GM12872 (cell line): ENCODE results near the gene ZMYND8.

Experiments used
- TF ChIP-seq, protein P1 (sequence below): IDR thresholded peaks from 3 replicates; pipeline ENCODE4 v1.5.1; 2011; ENCODE audit warnings: low read depth, mild to moderate bottlenecking, low read length, moderate library complexity; ENCODE audit not compliant: insufficient read depth

The ZMYND8 gene

GRCh38 chr20:47356526-47357295, at the start of gene ZMYND8:
Gene ZMYND8 (minus strand): TSS chr20:47356699. CDS start chr20:47356670, 29 bp downstream.
- TF ChIP-seq, protein P1, sequence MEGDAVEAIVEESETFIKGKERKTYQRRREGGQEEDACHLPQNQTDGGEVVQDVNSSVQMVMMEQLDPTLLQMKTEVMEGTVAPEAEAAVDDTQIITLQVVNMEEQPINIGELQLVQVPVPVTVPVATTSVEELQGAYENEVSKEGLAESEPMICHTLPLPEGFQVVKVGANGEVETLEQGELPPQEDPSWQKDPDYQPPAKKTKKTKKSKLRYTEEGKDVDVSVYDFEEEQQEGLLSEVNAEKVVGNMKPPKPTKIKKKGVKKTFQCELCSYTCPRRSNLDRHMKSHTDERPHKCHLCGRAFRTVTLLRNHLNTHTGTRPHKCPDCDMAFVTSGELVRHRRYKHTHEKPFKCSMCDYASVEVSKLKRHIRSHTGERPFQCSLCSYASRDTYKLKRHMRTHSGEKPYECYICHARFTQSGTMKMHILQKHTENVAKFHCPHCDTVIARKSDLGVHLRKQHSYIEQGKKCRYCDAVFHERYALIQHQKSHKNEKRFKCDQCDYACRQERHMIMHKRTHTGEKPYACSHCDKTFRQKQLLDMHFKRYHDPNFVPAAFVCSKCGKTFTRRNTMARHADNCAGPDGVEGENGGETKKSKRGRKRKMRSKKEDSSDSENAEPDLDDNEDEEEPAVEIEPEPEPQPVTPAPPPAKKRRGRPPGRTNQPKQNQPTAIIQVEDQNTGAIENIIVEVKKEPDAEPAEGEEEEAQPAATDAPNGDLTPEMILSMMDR, result no peak

DNA sequence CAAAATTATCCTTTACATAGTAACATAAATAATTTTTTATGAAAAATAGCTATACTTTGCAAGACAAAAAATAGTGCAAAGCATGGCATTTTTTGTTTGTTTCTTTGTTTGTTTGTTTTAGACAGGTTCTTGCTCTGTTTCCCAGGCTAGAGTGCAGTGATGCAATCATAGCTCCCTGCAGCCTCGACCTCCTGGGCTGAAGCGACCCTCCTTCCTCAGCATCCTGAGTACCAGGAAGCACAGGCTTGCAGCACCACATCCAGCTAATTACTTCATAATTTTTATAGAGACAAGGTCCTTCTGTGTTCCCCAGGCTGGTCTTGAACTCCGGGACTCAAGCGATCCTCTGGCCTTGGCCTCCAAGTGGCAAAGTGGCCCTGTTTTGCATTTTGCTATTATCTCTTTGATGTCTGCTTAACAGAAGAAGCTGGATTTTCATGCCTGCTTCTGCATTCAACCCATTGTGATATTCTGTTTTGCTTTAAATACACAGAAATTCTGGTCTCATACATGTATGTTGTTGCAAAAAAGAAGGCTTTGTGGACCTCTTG, 49.4 kb upstream of the ZMYND8 start:
- TF ChIP-seq, protein P1, result no peak

DNA sequence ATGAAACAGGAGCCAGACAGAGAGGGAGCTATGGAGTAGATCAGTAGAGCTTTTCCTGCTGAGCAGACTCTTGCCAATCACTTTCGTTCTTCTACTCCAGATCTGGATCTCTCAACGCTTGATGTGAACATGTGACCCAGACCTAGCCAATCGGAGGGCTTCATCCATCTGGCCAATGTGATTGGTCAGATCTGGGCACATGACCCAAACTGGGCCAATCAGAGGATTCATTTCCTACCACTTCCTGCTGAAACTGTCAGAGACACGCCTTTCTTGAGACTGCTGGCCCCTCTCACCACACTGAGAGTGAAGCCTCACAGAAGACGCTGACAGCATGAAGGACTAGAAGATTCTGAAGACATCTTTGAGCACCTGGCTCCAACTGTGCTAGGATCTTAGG, 44.2 kb upstream of the ZMYND8 start:
- TF ChIP-seq, protein P1, result no peak

DNA sequence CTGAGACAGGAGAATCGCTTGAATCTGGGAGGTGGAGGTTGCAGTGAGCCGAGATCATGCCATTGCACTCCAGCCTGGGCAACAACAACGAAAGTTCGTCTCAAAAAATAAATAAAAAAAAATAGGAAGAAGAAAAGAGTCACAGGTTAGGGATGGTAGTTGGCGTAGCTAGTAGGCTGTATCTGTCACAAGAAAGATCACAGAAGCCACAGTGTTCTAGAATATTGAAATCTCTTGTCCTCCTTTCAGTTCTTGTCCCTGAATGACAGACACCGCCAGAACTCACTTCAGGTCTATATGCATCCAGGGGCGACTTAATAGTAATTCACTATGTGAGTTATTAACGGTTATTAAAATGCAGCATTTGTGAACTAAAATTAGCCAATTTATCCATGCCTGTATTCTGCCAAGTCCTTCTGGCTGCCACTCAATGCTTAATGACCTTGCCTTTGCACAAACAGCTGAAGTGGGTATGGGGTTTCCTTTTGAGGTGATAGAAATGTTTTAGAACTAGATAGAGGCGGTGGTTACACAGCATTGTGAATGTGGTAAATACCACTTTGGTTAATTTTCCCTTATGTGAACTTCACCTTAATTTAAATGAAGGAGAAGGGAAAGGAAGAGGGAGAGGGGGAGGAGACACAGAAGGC, 41.3 kb upstream of the ZMYND8 start:
- TF ChIP-seq, protein P1, result no peak

DNA sequence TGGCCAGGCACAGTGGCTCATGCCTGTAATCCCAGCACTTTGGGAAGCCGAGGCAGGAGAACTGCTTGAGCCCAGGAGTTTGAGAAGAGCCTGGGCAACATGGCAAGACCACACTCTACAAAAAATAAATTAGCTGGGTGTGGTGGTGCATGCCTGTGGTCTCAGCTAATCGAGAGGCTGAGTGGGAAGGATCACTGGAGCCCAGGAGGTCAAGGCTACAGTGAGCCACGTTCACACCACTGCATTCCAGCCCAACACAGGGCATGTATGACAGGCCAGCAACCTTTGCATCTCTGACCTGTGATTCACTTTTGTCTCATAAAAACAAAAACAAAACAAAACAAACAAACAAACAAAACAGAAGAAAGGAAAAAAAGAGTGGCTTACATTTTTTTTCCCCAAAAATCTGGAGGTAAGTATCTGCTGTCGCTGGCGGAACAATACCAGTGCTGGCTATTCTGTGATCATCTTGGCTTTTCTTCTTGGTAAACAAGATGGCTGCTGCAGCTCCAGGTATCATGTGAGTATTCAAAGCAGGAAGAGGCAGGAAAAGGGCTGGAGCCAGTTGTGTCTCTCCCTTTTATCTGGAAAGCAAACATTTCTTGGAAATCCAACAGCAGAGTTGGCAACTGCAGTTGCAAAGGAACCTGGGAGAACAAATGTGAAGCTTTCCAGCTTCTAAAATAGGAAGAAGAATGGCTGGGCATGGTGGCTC, 40.4 kb upstream of the ZMYND8 start:
- TF ChIP-seq, protein P1, result no peak

- TF ChIP-seq, protein P1, result no peak
Observed at GRCh38 chr20:47392721-47393073, 36.2 kb upstream of the ZMYND8 start.
